GM12872 (cell line): ENCODE data around the gene RPS6KA5.

Experiments used
- TF ChIP-seq, protein P1 (sequence below): IDR thresholded peaks from 3 replicates; pipeline ENCODE4 v1.5.1; 2011; ENCODE audit warnings: low read depth, mild to moderate bottlenecking, low read length, moderate library complexity; ENCODE audit not compliant: insufficient read depth

The RPS6KA5 gene

GRCh38 chr14:90911121-90911520 lies 149.3 kb downstream of the RPS6KA5 start:
- TF ChIP-seq, protein P1, sequence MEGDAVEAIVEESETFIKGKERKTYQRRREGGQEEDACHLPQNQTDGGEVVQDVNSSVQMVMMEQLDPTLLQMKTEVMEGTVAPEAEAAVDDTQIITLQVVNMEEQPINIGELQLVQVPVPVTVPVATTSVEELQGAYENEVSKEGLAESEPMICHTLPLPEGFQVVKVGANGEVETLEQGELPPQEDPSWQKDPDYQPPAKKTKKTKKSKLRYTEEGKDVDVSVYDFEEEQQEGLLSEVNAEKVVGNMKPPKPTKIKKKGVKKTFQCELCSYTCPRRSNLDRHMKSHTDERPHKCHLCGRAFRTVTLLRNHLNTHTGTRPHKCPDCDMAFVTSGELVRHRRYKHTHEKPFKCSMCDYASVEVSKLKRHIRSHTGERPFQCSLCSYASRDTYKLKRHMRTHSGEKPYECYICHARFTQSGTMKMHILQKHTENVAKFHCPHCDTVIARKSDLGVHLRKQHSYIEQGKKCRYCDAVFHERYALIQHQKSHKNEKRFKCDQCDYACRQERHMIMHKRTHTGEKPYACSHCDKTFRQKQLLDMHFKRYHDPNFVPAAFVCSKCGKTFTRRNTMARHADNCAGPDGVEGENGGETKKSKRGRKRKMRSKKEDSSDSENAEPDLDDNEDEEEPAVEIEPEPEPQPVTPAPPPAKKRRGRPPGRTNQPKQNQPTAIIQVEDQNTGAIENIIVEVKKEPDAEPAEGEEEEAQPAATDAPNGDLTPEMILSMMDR: no peak

GRCh38 chr14:90907178-90907577 lies 153.3 kb downstream of the RPS6KA5 start:
- TF ChIP-seq, protein P1: no peak

DNA sequence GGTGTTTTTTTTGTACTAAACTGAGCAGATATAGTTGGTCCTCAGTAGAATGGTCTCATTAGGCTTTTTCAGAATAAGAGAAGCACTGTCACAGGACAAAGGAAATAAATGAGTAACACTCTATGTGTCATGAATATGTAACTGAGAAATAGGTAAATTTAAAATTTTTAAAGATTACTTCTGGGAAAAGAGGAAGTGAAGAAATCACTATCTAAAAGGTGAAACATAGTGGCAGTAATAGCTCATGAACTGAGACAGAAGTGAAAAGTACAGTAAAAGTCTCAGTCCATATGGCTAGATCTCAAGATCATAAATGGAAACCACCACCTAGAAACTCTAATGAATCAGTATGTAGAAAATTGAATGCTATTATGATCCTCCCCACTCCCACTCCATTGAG lies 154.9 kb downstream of the RPS6KA5 start:
- TF ChIP-seq, protein P1: no peak

DNA sequence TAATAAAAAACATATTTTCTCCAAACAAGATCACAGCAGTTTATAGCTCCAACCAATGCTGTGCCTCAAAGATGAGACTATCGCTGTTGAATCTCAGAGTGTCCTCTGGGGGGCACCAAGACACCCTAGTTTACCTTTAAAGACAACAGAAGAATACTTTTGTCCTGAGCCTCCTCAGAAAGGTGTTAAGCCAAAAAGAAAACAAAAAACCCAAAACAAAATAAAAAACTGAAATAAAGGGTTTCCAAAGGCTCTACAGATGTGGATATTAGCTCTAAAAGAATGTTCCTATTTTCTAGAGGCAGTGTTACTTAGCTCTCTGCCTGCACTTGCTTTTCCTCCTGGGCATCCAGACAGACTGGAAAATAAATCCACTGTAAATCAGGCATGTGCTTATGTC lies 157.3 kb downstream of the RPS6KA5 start:
- TF ChIP-seq, protein P1: peak; percentile 71

- TF ChIP-seq, protein P1: no peak
Observed at GRCh38 chr14:90900476-90901083, 159.9 kb downstream of the RPS6KA5 start.

GRCh38 chr14:90897022-90897421 lies 163.4 kb downstream of the RPS6KA5 start:
- TF ChIP-seq, protein P1: no peak

DNA sequence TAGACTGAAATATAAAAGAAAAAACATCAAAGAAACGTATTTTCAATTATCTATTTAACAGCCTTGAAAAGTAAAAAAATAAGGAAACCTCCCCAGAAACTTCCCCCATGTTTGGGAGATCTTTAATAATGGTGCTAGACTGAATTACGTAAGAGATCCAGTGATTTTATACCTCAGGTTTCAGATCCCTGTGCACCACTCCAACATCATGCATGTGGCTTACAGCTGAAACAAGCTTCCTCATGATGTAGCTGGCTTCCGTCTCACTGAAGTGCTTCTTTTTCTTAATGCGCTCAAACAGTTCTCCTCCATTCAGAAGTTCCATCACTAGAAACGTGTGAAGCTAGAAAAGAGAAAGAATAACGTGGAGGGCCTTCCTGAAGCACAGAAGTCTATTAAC lies 166.2 kb downstream of the RPS6KA5 start:
- TF ChIP-seq, protein P1: no peak
